ENCODE measurements around the gene MYL9.

DNA sequence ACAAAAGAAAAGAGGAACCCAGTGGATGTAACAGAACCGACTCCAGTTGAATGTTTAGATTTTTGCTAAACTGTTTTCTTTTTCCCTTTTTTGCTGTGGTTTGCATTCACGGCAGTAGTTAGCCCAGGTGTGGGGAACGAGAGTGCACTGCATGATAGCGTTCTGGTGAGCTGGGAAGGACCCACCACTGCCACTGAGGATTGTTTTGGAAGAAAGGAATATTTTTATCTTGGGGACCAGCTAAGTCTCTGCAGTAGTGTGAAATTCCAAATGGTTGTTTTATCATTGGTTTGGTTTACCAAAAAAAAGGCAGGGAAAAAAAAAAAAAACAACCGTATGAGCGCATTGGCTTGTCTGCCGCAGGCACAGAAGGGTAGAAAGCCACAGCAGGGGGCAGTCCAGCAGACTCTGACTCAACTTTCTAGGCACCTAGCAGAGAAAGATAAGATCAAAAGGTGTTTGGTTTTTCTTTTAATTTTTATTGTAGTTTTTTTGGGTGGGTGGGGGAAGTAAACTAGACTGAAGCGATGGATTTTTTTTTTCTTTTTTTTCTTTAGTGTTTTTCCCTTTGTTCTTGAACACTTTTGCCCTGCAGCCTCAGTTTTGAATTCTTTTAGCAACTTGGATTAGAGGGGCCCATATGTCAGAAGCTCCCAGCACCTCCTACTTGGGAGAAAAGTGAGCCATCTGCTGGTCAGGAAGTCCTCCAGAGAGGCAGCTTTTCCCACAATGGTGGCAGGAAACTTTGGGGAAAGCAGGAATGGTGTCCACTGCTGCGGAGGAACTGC, 50.7 kb downstream of the MYL9 start:
- TF ChIP-seq, protein P1, sequence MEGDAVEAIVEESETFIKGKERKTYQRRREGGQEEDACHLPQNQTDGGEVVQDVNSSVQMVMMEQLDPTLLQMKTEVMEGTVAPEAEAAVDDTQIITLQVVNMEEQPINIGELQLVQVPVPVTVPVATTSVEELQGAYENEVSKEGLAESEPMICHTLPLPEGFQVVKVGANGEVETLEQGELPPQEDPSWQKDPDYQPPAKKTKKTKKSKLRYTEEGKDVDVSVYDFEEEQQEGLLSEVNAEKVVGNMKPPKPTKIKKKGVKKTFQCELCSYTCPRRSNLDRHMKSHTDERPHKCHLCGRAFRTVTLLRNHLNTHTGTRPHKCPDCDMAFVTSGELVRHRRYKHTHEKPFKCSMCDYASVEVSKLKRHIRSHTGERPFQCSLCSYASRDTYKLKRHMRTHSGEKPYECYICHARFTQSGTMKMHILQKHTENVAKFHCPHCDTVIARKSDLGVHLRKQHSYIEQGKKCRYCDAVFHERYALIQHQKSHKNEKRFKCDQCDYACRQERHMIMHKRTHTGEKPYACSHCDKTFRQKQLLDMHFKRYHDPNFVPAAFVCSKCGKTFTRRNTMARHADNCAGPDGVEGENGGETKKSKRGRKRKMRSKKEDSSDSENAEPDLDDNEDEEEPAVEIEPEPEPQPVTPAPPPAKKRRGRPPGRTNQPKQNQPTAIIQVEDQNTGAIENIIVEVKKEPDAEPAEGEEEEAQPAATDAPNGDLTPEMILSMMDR (IDR thresholded peaks at IDR 0.05) = peak in 4 of 6 experiments; percentile 16 to 32 (median 26)
- TF ChIP-seq POLR2A (IDR thresholded peaks at IDR 0.05) = no peak

All from Peyer's patch (tissue), 4 donors.